ENCODE data around the gene GFRA1.

Gene GFRA1

DNA sequence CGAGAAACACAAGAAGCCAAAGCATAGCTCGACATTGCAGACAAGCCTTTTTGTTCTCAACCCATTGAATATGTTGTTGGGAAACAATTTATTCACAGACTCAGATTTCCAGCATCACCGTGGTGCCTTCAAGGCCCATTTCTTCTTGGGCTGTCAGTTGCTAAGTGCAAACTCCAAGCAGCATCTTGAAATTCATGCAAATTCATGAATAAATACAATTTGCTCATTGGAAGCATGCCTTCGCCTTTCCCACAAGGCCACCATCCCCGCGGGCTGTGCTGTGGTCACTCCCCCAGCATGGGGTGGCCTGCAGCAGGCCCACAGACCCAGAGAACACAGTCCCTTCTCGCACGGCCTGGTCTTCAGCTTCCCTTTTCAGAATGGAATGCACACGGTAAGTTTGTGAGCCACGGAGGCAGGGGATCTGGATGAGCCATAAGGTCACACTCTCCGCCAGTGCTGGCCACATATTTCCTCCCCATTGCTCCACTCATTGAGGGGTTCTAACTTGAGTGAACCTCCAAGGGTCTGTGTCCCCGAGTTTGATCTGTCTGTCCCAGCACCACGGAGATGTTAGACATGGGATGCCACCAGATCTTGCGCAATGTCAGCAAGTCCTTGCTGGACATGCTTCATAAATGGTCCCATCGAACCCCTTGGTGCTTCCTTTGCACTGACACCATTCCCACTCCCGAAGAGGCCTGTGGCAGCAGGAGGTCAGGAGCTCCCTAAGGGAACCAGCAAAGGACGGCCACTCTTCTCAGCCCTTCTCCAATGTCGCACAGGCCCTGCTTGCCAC, 109.5 kb downstream of the GFRA1 start:
- H3K4me2 ChIP-seq (ENCODE audit: insufficient read depth, low read length, poor library complexity, severe bottlenecking) = no peak overlapping the region
- no peak overlapping the region for H4K8ac ChIP-seq (ENCODE audit: low read depth, low read length)
- no peak overlapping the region for H2BK12ac ChIP-seq (ENCODE audit: low read length)
- no peaks in the 10 kb centered on the region for H3K36me3 ChIP-seq (replicated peaks in 1 of 2; ENCODE audit: control insufficient read depth in 2 of 2, insufficient read depth in 2 of 2, low read length in 2 of 2)
- no peak overlapping the region for H2BK15ac ChIP-seq (ENCODE audit: low read length)
- H3K18ac ChIP-seq (ENCODE audit: low read length) = peak overlapping the region; percentile 41
- peak overlapping the region; percentile 29 for H2AK5ac ChIP-seq (ENCODE audit: low read depth, low read length)
- H3K79me1 ChIP-seq (ENCODE audit: low read depth, low read length) = no peaks in the 10 kb centered on the region
- no peak overlapping the region for H2BK120ac ChIP-seq (ENCODE audit: low read depth, low read length)
- H3K14ac ChIP-seq (ENCODE audit: low read length) = no peak overlapping the region
- H2AFZ ChIP-seq (ENCODE audit: low read length) = no peak overlapping the region
- H3K23ac ChIP-seq (ENCODE audit: low read depth, low read length, poor library complexity) = no peak overlapping the region
- H4K91ac ChIP-seq (ENCODE audit: low read depth, low read length, poor library complexity) = no peak overlapping the region
- H3K9ac ChIP-seq (ENCODE audit: low read depth, low read length, poor library complexity) = no peak overlapping the region
- H3K4me1 ChIP-seq (ENCODE audit: control insufficient read depth in 2 of 2, insufficient read depth in 1 of 2, low read depth in 1 of 2, low read length in 2 of 2) = peaks cover 0 to 3% of the 10 kb centered on the region in 2 donors
- H3K4ac ChIP-seq (ENCODE audit: low read length) = no peak overlapping the region
- peaks cover 0 to 16% of the 10 kb centered on the region in 2 donors for H3K9me3 ChIP-seq (replicated peaks in 1 of 2; ENCODE audit: control insufficient read depth in 2 of 2, insufficient read depth in 1 of 2, low read depth in 1 of 2, low read length in 2 of 2)
- H3K27me3 ChIP-seq (ENCODE audit: control insufficient read depth in 3 of 3, insufficient read depth in 3 of 3, low read depth in 1 of 3, low read length in 3 of 3) = no peaks in the 10 kb centered on the region
- DNase-seq (ENCODE audit: low spot score) = no peak
- no peak overlapping the region for H3K4me3 ChIP-seq (ENCODE audit: low read length in 2 of 2)
- H3K27ac ChIP-seq (replicated peaks; ENCODE audit: low read length) = no peak overlapping the region
- H2BK5ac ChIP-seq (ENCODE audit: low read length) = no peak overlapping the region
- no CpG with 5 or more reads among the region's 18 CpGs for WGBS, 2 donors (ENCODE audit: extremely low coverage in 2 of 2, insufficient read length in 2 of 2, insufficient replicate concordance in 1 of 2)

DNA sequence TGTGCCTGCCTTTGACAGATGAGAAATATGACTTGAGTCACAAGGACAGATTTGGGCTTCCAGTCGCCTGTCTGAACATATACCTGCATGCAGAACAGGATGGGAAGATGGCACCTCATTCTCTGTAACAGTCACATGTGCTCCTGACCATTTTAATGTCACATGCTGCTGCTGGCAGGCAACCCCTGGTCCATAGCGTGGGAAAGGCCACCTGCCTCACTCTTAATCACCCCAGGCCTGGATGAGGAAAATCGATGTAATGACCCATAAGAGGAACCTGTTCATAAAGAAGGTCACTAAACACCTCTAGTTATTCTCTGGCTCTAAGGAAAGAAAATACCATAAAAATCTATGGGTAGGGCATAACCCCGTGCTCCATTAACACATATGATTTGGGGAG, 110.2 kb downstream of the GFRA1 start:
- no peak for DNase-seq (ENCODE audit: low spot score)
- no peak overlapping the region for H3K14ac ChIP-seq (ENCODE audit: low read length)
- no peak overlapping the region for H2BK15ac ChIP-seq (ENCODE audit: low read length)
- no peaks in the 10 kb centered on the region for H3K27me3 ChIP-seq (ENCODE audit: control insufficient read depth in 3 of 3, insufficient read depth in 3 of 3, low read depth in 1 of 3, low read length in 3 of 3)
- WGBS, 2 donors (ENCODE audit: extremely low coverage in 2 of 2, insufficient read length in 2 of 2, insufficient replicate concordance in 1 of 2) = no CpG with 5 or more reads among the region's 4 CpGs
- H3K18ac ChIP-seq (ENCODE audit: low read length) = no peak overlapping the region
- H2BK5ac ChIP-seq (ENCODE audit: low read length) = no peak overlapping the region
- no peak overlapping the region for H2BK120ac ChIP-seq (ENCODE audit: low read depth, low read length)
- H3K9ac ChIP-seq (ENCODE audit: low read depth, low read length, poor library complexity) = no peak overlapping the region
- no peak overlapping the region for H4K8ac ChIP-seq (ENCODE audit: low read depth, low read length)
- H3K36me3 ChIP-seq (replicated peaks in 1 of 2; ENCODE audit: control insufficient read depth in 2 of 2, insufficient read depth in 2 of 2, low read length in 2 of 2) = no peaks in the 10 kb centered on the region
- H3K23ac ChIP-seq (ENCODE audit: low read depth, low read length, poor library complexity) = no peak overlapping the region
- H3K4ac ChIP-seq (ENCODE audit: low read length) = no peak overlapping the region
- no peak overlapping the region for H2AK5ac ChIP-seq (ENCODE audit: low read depth, low read length)
- no peak overlapping the region for H2BK12ac ChIP-seq (ENCODE audit: low read length)
- H4K91ac ChIP-seq (ENCODE audit: low read depth, low read length, poor library complexity) = no peak overlapping the region
- no peak overlapping the region for H3K27ac ChIP-seq (replicated peaks; ENCODE audit: low read length)
- no peaks in the 10 kb centered on the region for H3K79me1 ChIP-seq (ENCODE audit: low read depth, low read length)
- H2AFZ ChIP-seq (ENCODE audit: low read length) = no peak overlapping the region
- no peak overlapping the region for H3K4me3 ChIP-seq (ENCODE audit: low read length in 2 of 2)
- no peak overlapping the region for H3K4me2 ChIP-seq (ENCODE audit: insufficient read depth, low read length, poor library complexity, severe bottlenecking)
- H3K9me3 ChIP-seq (replicated peaks in 1 of 2; ENCODE audit: control insufficient read depth in 2 of 2, insufficient read depth in 1 of 2, low read depth in 1 of 2, low read length in 2 of 2) = peaks cover 0 to 10% of the 10 kb centered on the region in 2 donors
- peaks cover 0 to 3% of the 10 kb centered on the region in 2 donors for H3K4me1 ChIP-seq (ENCODE audit: control insufficient read depth in 2 of 2, insufficient read depth in 1 of 2, low read depth in 1 of 2, low read length in 2 of 2)

DNA sequence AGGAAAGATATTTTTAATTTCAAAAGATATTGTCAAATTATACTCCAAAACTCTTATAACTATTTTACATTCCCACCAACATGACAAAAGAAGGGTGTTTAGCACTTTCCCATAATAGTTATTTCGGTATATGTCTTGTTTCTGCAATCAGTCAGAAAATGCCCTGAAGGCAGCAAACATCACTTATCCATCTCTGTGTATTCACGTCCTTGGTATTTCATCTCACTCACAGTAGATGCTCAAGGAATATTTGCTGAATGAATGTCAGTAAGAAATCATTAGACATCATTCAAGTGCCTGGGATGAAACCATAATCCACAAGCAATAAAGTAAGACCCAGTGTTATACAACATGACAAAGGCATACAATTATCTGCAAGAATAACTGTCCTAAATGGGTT, 112.7 kb downstream of the GFRA1 start:
- no peaks in the 10 kb centered on the region for H3K27me3 ChIP-seq (ENCODE audit: control insufficient read depth in 3 of 3, insufficient read depth in 3 of 3, low read depth in 1 of 3, low read length in 3 of 3)
- no peaks in the 10 kb centered on the region for H3K36me3 ChIP-seq (replicated peaks in 1 of 2; ENCODE audit: control insufficient read depth in 2 of 2, insufficient read depth in 2 of 2, low read length in 2 of 2)
- no peak overlapping the region for H3K23ac ChIP-seq (ENCODE audit: low read depth, low read length, poor library complexity)
- H3K9ac ChIP-seq (ENCODE audit: low read depth, low read length, poor library complexity) = no peak overlapping the region
- no peak for DNase-seq (ENCODE audit: low spot score)
- no peak overlapping the region for H3K18ac ChIP-seq (ENCODE audit: low read length)
- peaks cover 0 to 10% of the 10 kb centered on the region in 2 donors for H3K9me3 ChIP-seq (replicated peaks in 1 of 2; ENCODE audit: control insufficient read depth in 2 of 2, insufficient read depth in 1 of 2, low read depth in 1 of 2, low read length in 2 of 2)
- no peak overlapping the region for H3K14ac ChIP-seq (ENCODE audit: low read length)
- no CpG with 5 or more reads among the region's 2 CpGs for WGBS, 2 donors (ENCODE audit: extremely low coverage in 2 of 2, insufficient read length in 2 of 2, insufficient replicate concordance in 1 of 2)
- H4K91ac ChIP-seq (ENCODE audit: low read depth, low read length, poor library complexity) = no peak overlapping the region
- H3K27ac ChIP-seq (replicated peaks; ENCODE audit: low read length) = no peak overlapping the region
- H2BK5ac ChIP-seq (ENCODE audit: low read length) = no peak overlapping the region
- no peak overlapping the region for H4K8ac ChIP-seq (ENCODE audit: low read depth, low read length)
- H2BK120ac ChIP-seq (ENCODE audit: low read depth, low read length) = no peak overlapping the region
- H3K4ac ChIP-seq (ENCODE audit: low read length) = no peak overlapping the region
- H3K4me2 ChIP-seq (ENCODE audit: insufficient read depth, low read length, poor library complexity, severe bottlenecking) = no peak overlapping the region
- H2BK15ac ChIP-seq (ENCODE audit: low read length) = no peak overlapping the region
- peaks cover 8 to 10% of the 10 kb centered on the region in 2 donors for H3K4me1 ChIP-seq (ENCODE audit: control insufficient read depth in 2 of 2, insufficient read depth in 1 of 2, low read depth in 1 of 2, low read length in 2 of 2)
- no peak overlapping the region for H3K4me3 ChIP-seq (ENCODE audit: low read length in 2 of 2)
- no peaks in the 10 kb centered on the region for H3K79me1 ChIP-seq (ENCODE audit: low read depth, low read length)
- no peak overlapping the region for H2AK5ac ChIP-seq (ENCODE audit: low read depth, low read length)
- no peak overlapping the region for H2BK12ac ChIP-seq (ENCODE audit: low read length)
- no peak overlapping the region for H2AFZ ChIP-seq (ENCODE audit: low read length)

DNA sequence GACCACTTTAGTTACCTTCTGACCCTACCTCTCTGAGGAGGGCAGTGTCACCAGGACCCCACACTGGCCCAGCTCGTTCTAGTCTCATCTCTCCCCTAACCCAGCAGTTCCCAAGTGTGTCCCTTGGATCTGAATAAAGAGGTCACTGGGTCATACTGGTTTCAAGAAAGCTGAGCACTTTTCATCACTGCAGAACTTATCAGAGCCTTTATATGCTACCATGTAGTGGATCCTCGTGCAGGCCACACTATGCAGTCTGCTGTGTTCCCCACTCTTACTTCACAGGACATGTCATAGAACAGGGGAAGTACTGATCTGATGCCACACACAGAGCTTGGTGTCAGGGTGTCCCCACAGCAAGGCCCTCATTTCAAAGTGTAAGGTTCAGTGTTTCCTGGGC, 113.8 kb downstream of the GFRA1 start:
- no peak for DNase-seq (ENCODE audit: low spot score)
- no peak overlapping the region for H3K9ac ChIP-seq (ENCODE audit: low read depth, low read length, poor library complexity)
- H2AFZ ChIP-seq (ENCODE audit: low read length) = no peak overlapping the region
- no peak overlapping the region for H2BK15ac ChIP-seq (ENCODE audit: low read length)
- H3K4ac ChIP-seq (ENCODE audit: low read length) = no peak overlapping the region
- no peak overlapping the region for H3K23ac ChIP-seq (ENCODE audit: low read depth, low read length, poor library complexity)
- no peak overlapping the region for H2BK5ac ChIP-seq (ENCODE audit: low read length)
- H3K27me3 ChIP-seq (ENCODE audit: control insufficient read depth in 3 of 3, insufficient read depth in 3 of 3, low read depth in 1 of 3, low read length in 3 of 3) = no peaks in the 10 kb centered on the region
- no peak overlapping the region for H3K4me2 ChIP-seq (ENCODE audit: insufficient read depth, low read length, poor library complexity, severe bottlenecking)
- no peak overlapping the region for H2BK120ac ChIP-seq (ENCODE audit: low read depth, low read length)
- no peak overlapping the region for H3K27ac ChIP-seq (replicated peaks; ENCODE audit: low read length)
- no peak overlapping the region for H4K91ac ChIP-seq (ENCODE audit: low read depth, low read length, poor library complexity)
- peaks cover 0 to 10% of the 10 kb centered on the region in 2 donors for H3K9me3 ChIP-seq (replicated peaks in 1 of 2; ENCODE audit: control insufficient read depth in 2 of 2, insufficient read depth in 1 of 2, low read depth in 1 of 2, low read length in 2 of 2)
- H3K14ac ChIP-seq (ENCODE audit: low read length) = no peak overlapping the region
- peaks cover 8 to 10% of the 10 kb centered on the region in 2 donors for H3K4me1 ChIP-seq (ENCODE audit: control insufficient read depth in 2 of 2, insufficient read depth in 1 of 2, low read depth in 1 of 2, low read length in 2 of 2)
- H3K4me3 ChIP-seq (ENCODE audit: low read length in 2 of 2) = no peak overlapping the region
- no CpG with 5 or more reads among the region's 2 CpGs for WGBS, 2 donors (ENCODE audit: extremely low coverage in 2 of 2, insufficient read length in 2 of 2, insufficient replicate concordance in 1 of 2)
- no peak overlapping the region for H2AK5ac ChIP-seq (ENCODE audit: low read depth, low read length)
- H4K8ac ChIP-seq (ENCODE audit: low read depth, low read length) = no peak overlapping the region
- H3K36me3 ChIP-seq (replicated peaks in 1 of 2; ENCODE audit: control insufficient read depth in 2 of 2, insufficient read depth in 2 of 2, low read length in 2 of 2) = no peaks in the 10 kb centered on the region
- H3K79me1 ChIP-seq (ENCODE audit: low read depth, low read length) = no peaks in the 10 kb centered on the region
- H3K18ac ChIP-seq (ENCODE audit: low read length) = no peak overlapping the region
- H2BK12ac ChIP-seq (ENCODE audit: low read length) = no peak overlapping the region
